ENCODE data around the gene CSMD2. TPM values are rescaled to one million over a fixed set of nuclear protein-coding genes. Genes with fewer than 3 reads are reported as not detected.

The CSMD2 gene
- total RNA-seq, 2 experiments from 2014 or later, result not detected

DNA sequence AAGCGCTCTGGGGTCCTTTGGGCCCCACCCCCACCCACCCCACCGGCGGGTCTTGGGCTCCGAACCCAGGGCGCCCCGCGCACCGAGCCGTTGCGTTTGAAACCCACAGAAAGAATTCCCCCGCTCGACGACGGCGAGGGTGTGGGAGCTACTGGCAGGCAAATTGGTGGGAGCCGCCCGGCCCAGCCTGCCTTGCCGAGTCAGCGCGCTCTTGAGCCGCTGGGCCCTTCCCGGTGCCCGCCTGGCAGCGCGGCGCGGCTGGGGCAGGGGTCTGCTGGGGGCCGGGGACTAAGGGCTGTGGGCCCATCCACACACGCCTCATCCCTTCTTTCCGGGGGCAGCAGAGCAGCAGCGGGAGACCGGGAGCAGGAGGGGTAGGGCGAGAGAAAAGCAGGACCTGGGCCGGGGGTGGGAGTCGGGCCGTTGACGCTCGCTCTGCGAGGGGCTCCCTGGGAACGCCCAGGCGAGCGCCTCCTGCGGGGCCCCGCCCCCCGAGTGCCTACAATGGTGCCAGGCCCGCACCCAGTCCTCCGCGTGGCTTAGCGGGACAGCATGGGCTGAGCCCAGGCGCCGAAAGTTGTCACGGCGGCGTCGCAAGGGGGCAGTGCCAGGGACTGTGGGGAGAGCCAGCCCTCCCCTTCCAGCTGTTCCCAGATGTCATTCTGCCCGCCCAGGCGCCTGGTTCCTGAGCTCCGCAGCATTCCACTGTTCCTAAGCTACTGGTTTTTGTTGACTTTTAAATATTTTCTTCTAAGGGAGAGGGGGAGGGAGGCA lies 12.0 kb upstream of the CSMD2 start, which contains the start of gene C1orf94:
Gene C1orf94, plus strand, starts transcription at position 78 of the 774 bp plus-strand sequence. CDS start 883 bp downstream, outside the sequence.
- H3K4me3 Mint-ChIP-seq, result no peak within 1 kb of the TSS
- no peaks in the 10 kb centered on the region for H3K9me3 Mint-ChIP-seq (ENCODE audit: low read depth)
- no peak for DNase-seq
- POLR2A ChIA-PET, result no interaction called here
- ATAC-seq, result no peak
- H3K4me1 Mint-ChIP-seq, result no peaks in the 10 kb centered on the region
- CTCF ChIA-PET, result interaction anchor here (0.6 kb wide), 1 partner anchor 65 kb away, joined by 3 read pairs; no protein-coding TSS in a partner anchor
- peaks cover 45% of the 10 kb centered on the region for H3K27me3 Mint-ChIP-seq
- no peaks in the 10 kb centered on the region for H3K36me3 Mint-ChIP-seq (ENCODE audit: low read depth)
- intact Hi-C loops (cut with DNase I, micrococcal nuclease), result no loop called here
- H3K27ac Mint-ChIP-seq, result no peak within 1 kb of the TSS

DNA sequence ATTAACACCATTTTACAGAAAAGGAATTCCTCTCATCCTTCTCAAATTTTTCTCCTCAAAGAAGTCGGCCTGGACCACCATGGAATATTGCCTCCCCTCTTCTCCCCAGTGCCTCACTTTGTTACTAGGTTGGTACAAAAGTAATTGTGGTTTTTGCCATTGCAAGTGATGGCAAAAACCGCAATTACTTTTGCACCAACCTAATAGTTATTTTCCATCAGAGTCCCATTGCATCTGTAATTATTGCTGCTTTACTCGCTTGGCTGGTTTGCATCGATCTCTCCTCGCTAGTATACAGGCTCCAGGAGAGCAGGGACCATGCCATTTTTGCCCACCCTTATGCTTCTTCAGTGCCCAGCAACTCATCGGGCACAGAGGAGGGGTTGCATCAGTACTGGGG lies 10.7 kb upstream of the CSMD2 start:
- Mint-ChIP-seq H3K4me1 (no peaks in the 10 kb centered on the region), H3K36me3 (ENCODE audit: low read depth) (no peaks in the 10 kb centered on the region), H3K27me3 (peaks cover 41% of the 10 kb centered on the region), H3K27ac (no peak overlapping the region), H3K4me3 (no peak overlapping the region), H3K9me3 (ENCODE audit: low read depth) (no peaks in the 10 kb centered on the region)
- ChIA-PET CTCF (interaction anchor here (0.6 kb wide), 1 partner anchor 13 kb away, joined by 3 read pairs; no protein-coding TSS in a partner anchor), POLR2A (no interaction called here)
- no peak for DNase-seq
- intact Hi-C loops (cut with DNase I, micrococcal nuclease), result no loop called here
- no peak for ATAC-seq

DNA sequence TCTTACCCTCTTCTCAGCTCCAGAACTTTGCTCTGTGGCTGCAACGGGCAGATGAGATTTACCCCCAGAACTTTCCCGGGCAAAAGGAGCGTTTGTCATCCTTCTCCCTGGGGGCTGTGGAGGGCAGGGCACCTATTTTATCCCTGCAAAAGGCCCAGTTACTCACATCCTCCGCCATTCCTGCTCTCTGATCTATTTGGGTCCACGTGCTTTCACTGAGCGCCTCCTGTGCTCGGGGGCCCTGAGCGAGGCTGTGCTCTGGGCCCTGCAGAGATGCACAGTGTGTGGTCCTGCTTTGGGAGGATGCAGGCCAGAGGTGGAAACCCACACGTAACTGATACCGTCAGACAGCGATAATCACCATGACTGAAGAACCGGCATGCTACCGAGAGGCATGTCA lies 2.4 kb upstream of the CSMD2 start:
- Mint-ChIP-seq H3K27ac (no peak overlapping the region), H3K4me3 (no peak overlapping the region), H3K4me1 (peaks cover 8% of the 10 kb centered on the region), H3K36me3 (ENCODE audit: low read depth) (no peaks in the 10 kb centered on the region), H3K9me3 (ENCODE audit: low read depth) (no peaks in the 10 kb centered on the region), H3K27me3 (peaks cover 52% of the 10 kb centered on the region)
- POLR2A ChIA-PET, result no interaction called here
- CTCF ChIA-PET, result no interaction called here
- ATAC-seq, result no peak
- DNase-seq, result no peak
- intact Hi-C loops (cut with DNase I, micrococcal nuclease), result no loop called here

DNA sequence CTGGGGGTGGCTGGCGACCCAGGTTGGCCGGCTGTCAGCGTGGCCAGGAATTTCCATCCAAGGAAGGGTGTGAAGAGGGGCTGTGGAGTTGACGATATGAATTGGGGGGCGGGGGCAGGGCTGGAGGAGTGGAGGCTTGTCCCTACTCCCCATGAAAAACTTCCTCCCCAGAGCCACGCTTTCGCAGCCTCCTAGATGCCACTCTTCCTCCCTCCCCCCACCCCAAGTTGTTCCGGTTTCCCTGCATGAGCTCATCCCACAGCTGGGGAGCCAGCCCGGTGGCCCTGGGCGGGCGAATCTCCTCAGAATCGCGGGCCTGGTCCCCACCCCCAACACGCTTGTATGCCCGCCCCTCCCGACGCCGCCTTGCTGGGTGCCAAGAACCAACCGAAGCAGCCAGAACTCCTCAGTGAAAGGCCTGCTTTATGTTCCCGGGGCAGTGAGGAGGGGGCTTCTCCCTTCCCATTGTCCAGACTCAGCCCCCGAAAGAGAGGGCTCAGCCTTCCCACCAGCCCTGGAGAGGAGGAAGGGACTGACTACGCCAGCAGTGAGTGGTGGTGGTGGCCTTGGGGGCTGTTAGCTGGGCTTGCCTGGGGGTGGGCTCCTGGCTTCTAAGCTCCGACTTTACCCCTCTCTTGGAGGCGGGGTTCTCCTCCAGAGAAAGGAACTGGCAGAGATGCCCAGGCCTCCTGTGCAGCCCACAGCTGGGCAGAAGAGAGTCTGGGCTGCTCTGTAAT lies 1.8 kb upstream of the CSMD2 start:
- Mint-ChIP-seq H3K9me3 (ENCODE audit: low read depth) (no peaks in the 10 kb centered on the region), H3K36me3 (ENCODE audit: low read depth) (no peaks in the 10 kb centered on the region), H3K27me3 (peaks cover 57% of the 10 kb centered on the region), H3K27ac (no peak overlapping the region), H3K4me3 (no peak overlapping the region), H3K4me1 (peaks cover 8% of the 10 kb centered on the region)
- ChIA-PET CTCF (interaction anchor here (0.7 kb wide), 1 partner anchor 252 kb away, joined by 3 read pairs; no protein-coding TSS in a partner anchor), POLR2A (no interaction called here)
- intact Hi-C loops (cut with DNase I, micrococcal nuclease), result no loop called here
- DNase-seq (no peak), ATAC-seq (no peak)

DNA sequence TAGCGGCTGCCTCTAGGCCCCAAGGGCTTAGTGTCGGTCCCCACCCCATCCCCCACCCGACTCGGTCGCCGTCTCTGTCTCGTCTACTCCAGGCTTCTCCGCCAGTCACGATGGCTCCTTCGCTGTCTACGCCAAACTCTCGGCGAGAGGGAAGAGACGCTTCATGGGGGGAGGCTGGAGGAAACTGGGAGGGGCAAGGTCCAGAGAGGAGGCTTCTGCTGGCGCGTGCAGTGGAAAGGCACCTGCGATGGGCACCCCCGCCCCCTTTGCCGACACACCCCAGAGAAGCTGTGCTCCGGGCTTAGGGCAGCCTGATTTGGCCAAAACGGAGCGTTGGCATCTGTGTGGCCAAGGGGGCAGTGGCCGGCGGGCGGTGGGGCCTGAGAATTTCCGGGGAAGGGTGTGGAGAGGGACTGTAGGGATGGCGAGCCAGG lies 1.2 kb upstream of the CSMD2 start:
- H3K36me3 Mint-ChIP-seq (ENCODE audit: low read depth), result no peaks in the 10 kb centered on the region
- CTCF ChIA-PET, result interaction anchor here (0.7 kb wide), 1 partner anchor 252 kb away, joined by 3 read pairs; no protein-coding TSS in a partner anchor
- intact Hi-C loops (cut with DNase I, micrococcal nuclease), result no loop called here
- peaks cover 62% of the 10 kb centered on the region for H3K27me3 Mint-ChIP-seq
- POLR2A ChIA-PET, result no interaction called here
- H3K9me3 Mint-ChIP-seq (ENCODE audit: low read depth), result no peaks in the 10 kb centered on the region
- ATAC-seq, result no peak
- no peak overlapping the region for H3K4me3 Mint-ChIP-seq
- H3K4me1 Mint-ChIP-seq, result peaks cover 8% of the 10 kb centered on the region
- H3K27ac Mint-ChIP-seq, result no peak overlapping the region
- no peak for DNase-seq

DNA sequence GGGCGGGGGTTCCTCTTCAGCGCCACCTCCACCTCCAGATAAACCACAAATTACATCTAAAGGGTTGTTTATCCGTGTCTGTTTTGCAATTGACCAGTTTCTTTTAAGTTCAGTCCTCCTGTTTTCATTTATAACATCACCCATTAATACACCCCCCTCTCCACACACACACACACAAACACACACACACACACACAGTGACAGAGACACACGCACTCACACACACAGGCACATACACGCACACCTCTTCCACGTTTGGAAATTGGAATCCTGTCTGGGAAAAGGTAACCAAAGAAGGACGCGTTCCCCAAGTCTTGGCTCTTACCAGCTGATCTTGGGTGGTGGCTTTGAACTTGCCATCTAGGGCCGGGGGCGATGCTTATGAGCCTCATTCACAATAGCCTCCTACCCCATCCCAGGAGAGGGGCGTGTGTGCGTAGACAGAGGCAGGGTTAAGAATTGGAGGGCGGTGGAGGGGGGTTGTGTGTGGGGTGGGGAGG lies 442 bp upstream of the CSMD2 start:
- ChIA-PET POLR2A (no interaction called here), CTCF (interaction anchor here (0.7 kb wide), 1 partner anchor 167 kb away, joined by 3 read pairs; no protein-coding TSS in a partner anchor)
- H3K4me1 Mint-ChIP-seq, result peaks cover 8% of the 10 kb centered on the region
- no peak overlapping the region for H3K27ac Mint-ChIP-seq
- no peaks in the 10 kb centered on the region for H3K9me3 Mint-ChIP-seq (ENCODE audit: low read depth)
- intact Hi-C loops (cut with DNase I, micrococcal nuclease), result no loop called here
- H3K27me3 Mint-ChIP-seq, result peaks cover 62% of the 10 kb centered on the region
- no peak overlapping the region for H3K4me3 Mint-ChIP-seq
- ATAC-seq (no peak), DNase-seq (no peak)
- H3K36me3 Mint-ChIP-seq (ENCODE audit: low read depth), result no peaks in the 10 kb centered on the region

DNA sequence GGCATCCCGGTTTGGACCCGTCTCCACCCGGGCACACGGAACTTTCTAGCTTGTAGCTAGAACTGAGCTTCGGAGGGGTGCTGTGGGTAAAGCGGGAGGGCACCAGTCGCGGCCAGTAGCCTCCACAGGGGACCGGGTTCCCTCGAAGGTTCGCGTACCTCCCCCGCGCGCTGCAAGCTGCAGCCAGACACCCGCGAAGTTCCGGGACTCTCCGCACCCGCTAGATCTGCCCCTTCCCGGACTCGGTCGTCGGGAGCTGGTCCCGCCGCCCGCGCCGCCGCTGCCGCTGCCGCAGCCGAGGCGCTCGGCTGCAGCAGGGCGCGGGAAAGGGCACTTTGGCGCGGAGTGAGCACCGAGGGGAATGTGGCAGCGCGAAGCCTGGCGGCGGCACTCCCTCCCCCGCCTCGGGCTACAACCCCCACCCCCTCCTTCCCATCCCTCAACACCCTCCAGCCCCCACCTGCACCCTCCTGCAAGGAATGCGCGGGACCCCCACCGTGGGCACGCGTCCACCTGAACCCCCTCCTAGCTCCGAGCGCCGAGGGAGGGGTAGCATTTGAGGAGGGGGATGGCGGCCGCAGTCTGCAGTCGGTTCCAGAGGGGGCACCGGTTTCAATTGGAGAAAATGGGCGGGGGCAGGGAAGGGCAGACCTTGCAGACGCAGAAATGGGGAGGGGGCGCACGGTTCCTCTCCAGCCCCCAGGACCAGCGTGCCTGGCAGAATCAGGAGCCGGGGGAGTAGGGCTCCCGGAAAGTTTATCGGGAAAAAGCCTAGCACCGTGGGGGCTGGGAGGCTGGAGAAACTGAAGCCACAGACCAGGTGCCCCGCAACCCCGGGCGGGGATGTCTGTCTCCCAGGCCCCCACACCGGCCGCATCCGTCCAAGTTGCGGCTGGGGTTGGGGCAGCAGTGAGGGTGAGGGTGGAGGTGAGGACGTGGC lies 968 bp downstream of the CSMD2 start:
- peaks cover 61% of the 10 kb centered on the region for H3K27me3 Mint-ChIP-seq
- peak; percentile 16 for DNase-seq
- H3K27ac Mint-ChIP-seq, result no peak overlapping the region
- ATAC-seq, result no peak
- ChIA-PET CTCF (interaction anchor here (0.6 to 1.4 kb wide), 6 partner anchors 9 to 384 kb away, joined by 3 to 5 read pairs (median 4); no protein-coding TSS in a partner anchor), POLR2A (no interaction called here)
- intact Hi-C loops (cut with DNase I, micrococcal nuclease), result loop anchor here in 1 of 2 experiments (1.0 kb wide), 1 partner anchor 531 kb away; no protein-coding TSS in a partner anchor
- no peaks in the 10 kb centered on the region for H3K9me3 Mint-ChIP-seq (ENCODE audit: low read depth)
- H3K4me1 Mint-ChIP-seq, result peaks cover 8% of the 10 kb centered on the region
- no peak overlapping the region for H3K4me3 Mint-ChIP-seq
- H3K36me3 Mint-ChIP-seq (ENCODE audit: low read depth), result no peaks in the 10 kb centered on the region

DNA sequence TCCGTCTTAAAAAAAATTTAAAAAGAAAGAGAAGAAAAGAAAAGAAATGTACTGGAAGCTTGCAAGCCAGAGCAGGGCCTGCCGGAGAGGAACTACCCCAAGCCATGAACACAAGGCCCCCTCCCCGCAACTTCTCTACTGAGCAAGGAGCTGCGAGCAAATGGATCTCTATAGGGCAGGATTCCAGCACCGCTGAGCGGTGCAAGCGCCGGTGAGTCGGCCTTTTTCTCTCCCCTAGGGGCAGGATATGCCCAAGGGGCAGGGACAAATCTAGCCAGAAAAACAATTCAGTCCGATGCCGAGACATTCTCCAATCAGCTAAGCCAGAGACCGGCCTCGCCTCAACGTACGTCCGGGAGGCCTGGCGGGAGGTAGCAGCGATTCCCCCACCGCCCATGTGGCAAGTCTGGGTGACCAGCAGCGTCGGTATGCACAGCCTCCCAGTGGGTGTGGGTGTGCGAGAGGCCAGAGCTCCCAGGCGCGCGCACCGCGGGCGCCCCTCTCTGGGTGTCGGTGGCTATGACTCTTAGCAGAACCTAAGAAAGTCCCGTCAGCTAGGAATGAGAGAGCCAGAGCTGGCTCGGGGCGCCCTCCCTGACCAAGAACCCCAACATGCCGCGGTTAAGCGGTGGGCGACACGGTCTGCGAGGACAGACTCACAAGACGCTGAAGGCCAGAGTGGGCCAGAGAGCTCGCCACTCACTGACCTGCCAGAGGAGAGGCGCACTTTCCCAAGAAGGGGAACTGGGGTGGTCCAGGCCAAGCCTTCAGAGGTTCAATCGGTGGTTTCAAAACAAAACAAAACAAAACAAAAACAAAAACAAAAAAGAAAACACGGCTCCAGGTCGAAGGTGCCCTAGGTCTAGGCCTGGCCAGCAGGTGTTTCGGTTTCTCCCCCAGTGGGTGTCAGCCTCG lies 1.9 kb downstream of the CSMD2 start:
- H3K27me3 Mint-ChIP-seq, result peaks cover 55% of the 10 kb centered on the region
- ChIA-PET POLR2A (no interaction called here), CTCF (interaction anchor here (0.6 to 1.4 kb wide), 7 partner anchors 10 to 400 kb away, joined by 3 to 5 read pairs (median 3); no protein-coding TSS in a partner anchor)
- peak overlapping the region; percentile 33 for H3K4me3 Mint-ChIP-seq
- peak; percentile 70 for DNase-seq
- no peaks in the 10 kb centered on the region for H3K9me3 Mint-ChIP-seq (ENCODE audit: low read depth)
- H3K27ac Mint-ChIP-seq, result no peak overlapping the region
- ATAC-seq, result peak; percentile 79
- no peaks in the 10 kb centered on the region for H3K36me3 Mint-ChIP-seq (ENCODE audit: low read depth)
- intact Hi-C loops (cut with DNase I, micrococcal nuclease), result loop anchor here in 1 of 2 experiments (1.0 kb wide), 1 partner anchor 530 kb away; no protein-coding TSS in a partner anchor
- peaks cover 8% of the 10 kb centered on the region for H3K4me1 Mint-ChIP-seq

DNA sequence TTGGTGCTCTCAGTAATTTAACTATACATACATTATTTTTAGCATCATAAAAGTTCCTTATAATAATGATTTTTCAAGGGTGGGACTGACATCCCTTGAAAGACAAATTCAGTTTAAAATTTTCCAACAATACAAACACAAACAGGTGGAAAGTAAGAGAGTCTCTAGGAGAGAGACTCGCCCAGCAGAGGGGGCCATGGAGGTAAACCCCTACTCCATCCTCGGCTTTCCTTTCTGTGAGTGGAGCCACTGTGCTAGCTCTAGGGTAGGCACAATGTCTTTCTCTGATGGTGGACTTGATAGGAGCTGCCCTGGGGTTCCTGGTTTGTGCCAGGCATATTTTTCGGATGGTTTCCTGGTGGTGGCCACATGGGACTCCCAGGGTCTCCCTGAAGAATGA lies 8.3 kb downstream of the CSMD2 start:
- H3K27ac Mint-ChIP-seq, result no peak overlapping the region
- no peak overlapping the region for H3K4me3 Mint-ChIP-seq
- ChIA-PET POLR2A (no interaction called here), CTCF (no interaction called here)
- H3K9me3 Mint-ChIP-seq (ENCODE audit: low read depth), result no peaks in the 10 kb centered on the region
- peaks cover 34% of the 10 kb centered on the region for H3K27me3 Mint-ChIP-seq
- intact Hi-C loops (cut with DNase I, micrococcal nuclease), result no loop called here
- no peaks in the 10 kb centered on the region for H3K36me3 Mint-ChIP-seq (ENCODE audit: low read depth)
- no peak for ATAC-seq
- no peak for DNase-seq
- H3K4me1 Mint-ChIP-seq, result no peaks in the 10 kb centered on the region

DNA sequence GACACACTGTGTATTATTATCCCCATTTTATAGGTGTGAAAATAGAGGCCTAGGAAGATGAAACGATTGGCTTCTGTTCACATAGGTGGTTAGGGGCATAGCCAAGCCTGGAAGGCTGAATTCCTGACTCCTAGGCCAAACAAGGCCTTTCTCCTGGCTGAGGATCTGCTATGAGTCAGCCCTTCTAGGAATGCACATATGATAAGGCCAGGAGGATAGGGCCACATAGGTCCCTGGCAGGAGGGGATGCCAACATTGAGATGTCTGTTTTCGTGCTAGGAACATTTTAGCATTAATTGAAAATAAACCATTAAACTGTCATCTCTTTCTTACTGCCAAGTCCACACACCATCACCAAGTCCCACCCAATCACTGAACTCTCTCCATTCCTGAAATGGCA lies 9.2 kb downstream of the CSMD2 start:
- no peak overlapping the region for H3K4me3 Mint-ChIP-seq
- ATAC-seq (no peak), DNase-seq (no peak)
- intact Hi-C loops (cut with DNase I, micrococcal nuclease), result no loop called here
- H3K4me1 Mint-ChIP-seq, result no peaks in the 10 kb centered on the region
- no peaks in the 10 kb centered on the region for H3K36me3 Mint-ChIP-seq (ENCODE audit: low read depth)
- no peak overlapping the region for H3K27ac Mint-ChIP-seq
- CTCF ChIA-PET, result no interaction called here
- POLR2A ChIA-PET, result no interaction called here
- H3K9me3 Mint-ChIP-seq (ENCODE audit: low read depth), result no peaks in the 10 kb centered on the region
- H3K27me3 Mint-ChIP-seq, result peaks cover 28% of the 10 kb centered on the region

Measured in activated CD4-positive, alpha-beta T cell treated with anti-CD3 and anti-CD28 coated beads for 36 hours (primary cell).